Measurements from ENCODE around the gene MAP3K20. TPM values are rescaled to one million over a fixed set of nuclear protein-coding genes. Genes with fewer than 3 reads are reported as not detected.

MAP3K20 gene
- total RNA-seq, 4 donors from 2014 or later = 6.8 to 32.2 (median 15.3) TPM

DNA sequence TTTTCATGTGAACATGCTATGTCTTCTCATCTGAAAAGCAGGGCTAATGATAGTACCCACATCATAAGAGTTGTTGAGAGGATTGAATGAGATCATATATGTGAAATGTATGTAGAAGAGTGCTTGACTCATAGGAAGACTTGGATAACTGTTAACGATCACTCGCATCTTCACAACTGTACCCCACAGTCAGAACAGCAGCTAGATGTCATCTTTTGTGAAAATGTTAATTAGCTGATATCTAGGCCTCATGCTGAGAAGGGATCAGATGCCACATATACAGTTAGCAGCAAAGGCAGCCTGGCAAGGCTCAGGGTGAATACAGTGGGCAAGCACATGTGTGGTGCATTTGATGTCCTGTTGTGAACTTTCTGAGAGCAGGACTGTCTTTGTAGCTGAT is 24.2 kb downstream of the MAP3K20 start:
- Histone ChIP-seq H3K27ac (no peak overlapping the region), H3K4me1 (no peaks in the 10 kb centered on the region), H3K4me3 (no peak overlapping the region), H3K36me3 (no peaks in the 10 kb centered on the region), H3K9me3 (no peaks in the 10 kb centered on the region), H3K27me3 (no peaks in the 10 kb centered on the region)
- no peak for TF ChIP-seq POLR2A (IDR thresholded peaks at IDR 0.05)
- TF ChIP-seq, protein P1, sequence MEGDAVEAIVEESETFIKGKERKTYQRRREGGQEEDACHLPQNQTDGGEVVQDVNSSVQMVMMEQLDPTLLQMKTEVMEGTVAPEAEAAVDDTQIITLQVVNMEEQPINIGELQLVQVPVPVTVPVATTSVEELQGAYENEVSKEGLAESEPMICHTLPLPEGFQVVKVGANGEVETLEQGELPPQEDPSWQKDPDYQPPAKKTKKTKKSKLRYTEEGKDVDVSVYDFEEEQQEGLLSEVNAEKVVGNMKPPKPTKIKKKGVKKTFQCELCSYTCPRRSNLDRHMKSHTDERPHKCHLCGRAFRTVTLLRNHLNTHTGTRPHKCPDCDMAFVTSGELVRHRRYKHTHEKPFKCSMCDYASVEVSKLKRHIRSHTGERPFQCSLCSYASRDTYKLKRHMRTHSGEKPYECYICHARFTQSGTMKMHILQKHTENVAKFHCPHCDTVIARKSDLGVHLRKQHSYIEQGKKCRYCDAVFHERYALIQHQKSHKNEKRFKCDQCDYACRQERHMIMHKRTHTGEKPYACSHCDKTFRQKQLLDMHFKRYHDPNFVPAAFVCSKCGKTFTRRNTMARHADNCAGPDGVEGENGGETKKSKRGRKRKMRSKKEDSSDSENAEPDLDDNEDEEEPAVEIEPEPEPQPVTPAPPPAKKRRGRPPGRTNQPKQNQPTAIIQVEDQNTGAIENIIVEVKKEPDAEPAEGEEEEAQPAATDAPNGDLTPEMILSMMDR (IDR thresholded peaks at IDR 0.05) = no peak
- DNase-seq = no peak

DNA sequence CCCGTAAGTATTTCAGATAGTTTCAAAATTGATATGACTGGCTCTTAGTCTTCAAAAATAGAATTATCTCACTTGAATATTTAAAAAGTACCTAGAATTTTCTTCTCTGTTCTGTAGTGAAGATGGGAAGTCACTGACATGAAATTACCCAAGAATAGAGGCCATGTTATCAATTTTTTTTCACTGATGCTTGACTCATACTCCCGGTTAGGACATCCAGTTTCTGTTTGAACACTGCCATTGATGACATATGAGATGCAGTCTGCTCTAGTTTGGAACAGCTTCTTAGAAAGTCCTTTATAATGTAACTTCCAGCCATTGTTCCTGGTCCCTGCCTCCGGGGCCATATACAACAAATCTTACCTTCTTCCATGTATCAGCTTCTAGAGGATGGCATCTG is 26.0 kb downstream of the MAP3K20 start:
- TF ChIP-seq, protein P1 (IDR thresholded peaks at IDR 0.05) = no peak
- TF ChIP-seq POLR2A (IDR thresholded peaks at IDR 0.05) = no peak
- H3K27me3 ChIP-seq = no peaks in the 10 kb centered on the region
- H3K4me3 ChIP-seq = no peak overlapping the region
- no peak for DNase-seq
- H3K4me1 ChIP-seq = no peaks in the 10 kb centered on the region
- H3K9me3 ChIP-seq = no peaks in the 10 kb centered on the region
- no peak overlapping the region for H3K27ac ChIP-seq
- no peaks in the 10 kb centered on the region for H3K36me3 ChIP-seq

DNA sequence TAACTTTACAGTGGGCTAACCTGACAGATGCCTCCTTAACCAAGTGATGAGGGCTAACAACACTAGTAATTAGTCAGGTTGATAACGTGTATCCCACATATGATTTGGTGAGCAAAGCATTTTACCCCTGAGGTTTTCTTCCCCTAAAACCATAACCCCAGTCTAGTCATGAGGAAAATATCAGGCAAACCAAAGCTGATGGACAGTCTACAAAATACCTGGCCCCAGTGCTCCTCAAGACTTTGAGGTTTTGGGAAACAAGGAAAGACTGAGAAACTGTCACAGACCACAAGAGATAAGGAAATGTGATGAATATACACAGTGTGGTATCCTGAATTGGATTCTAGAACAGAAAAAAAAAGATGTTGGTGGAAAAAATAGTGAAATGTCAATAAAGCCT is 28.5 kb downstream of the MAP3K20 start:
- H3K36me3 ChIP-seq = no peaks in the 10 kb centered on the region
- no peak for DNase-seq
- no peak overlapping the region for H3K27ac ChIP-seq
- no peak overlapping the region for H3K4me3 ChIP-seq
- no peaks in the 10 kb centered on the region for H3K4me1 ChIP-seq
- TF ChIP-seq, protein P1 (IDR thresholded peaks at IDR 0.05) = no peak
- no peak for TF ChIP-seq POLR2A (IDR thresholded peaks at IDR 0.05)
- H3K9me3 ChIP-seq = no peaks in the 10 kb centered on the region
- no peaks in the 10 kb centered on the region for H3K27me3 ChIP-seq

DNA sequence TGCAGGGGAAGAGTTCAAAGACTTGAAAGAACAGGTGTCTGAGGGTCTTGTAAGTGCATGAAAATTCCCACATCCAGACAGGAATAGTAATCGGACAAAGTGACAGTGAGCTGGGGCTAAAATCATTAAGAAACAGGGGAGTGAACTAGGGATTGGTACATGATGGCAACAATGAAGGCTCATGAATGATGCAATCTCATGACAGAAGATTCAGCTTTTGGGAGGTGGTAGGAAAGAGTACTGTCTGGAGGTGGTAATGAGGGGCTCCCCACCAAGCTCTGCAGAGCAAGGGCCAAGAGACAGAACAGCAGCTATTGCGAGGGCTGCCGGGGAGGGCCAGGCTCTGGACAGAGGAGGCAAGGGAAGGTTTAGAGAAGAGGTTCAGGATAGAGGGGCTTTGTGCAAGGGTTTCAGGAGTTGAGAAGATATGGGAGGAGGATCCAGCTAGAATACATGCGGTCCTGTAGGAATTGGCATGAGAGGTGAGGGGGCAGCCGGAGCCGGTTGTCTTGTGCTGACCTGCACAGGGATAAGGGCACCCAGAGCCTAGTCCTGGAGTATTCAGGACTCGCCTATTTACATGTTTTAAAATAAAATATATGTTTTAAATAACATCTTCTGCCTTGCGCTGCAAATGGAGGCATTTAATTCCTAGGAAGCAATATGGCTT is 31.4 kb downstream of the MAP3K20 start:
- H3K36me3 ChIP-seq = no peaks in the 10 kb centered on the region
- H3K27ac ChIP-seq = no peak overlapping the region
- H3K4me3 ChIP-seq = no peak overlapping the region
- H3K4me1 ChIP-seq = no peaks in the 10 kb centered on the region
- TF ChIP-seq POLR2A (IDR thresholded peaks at IDR 0.05) = no peak
- TF ChIP-seq, protein P1 (IDR thresholded peaks at IDR 0.05) = no peak
- no peak for DNase-seq
- H3K27me3 ChIP-seq = no peaks in the 10 kb centered on the region
- no peaks in the 10 kb centered on the region for H3K9me3 ChIP-seq

DNA sequence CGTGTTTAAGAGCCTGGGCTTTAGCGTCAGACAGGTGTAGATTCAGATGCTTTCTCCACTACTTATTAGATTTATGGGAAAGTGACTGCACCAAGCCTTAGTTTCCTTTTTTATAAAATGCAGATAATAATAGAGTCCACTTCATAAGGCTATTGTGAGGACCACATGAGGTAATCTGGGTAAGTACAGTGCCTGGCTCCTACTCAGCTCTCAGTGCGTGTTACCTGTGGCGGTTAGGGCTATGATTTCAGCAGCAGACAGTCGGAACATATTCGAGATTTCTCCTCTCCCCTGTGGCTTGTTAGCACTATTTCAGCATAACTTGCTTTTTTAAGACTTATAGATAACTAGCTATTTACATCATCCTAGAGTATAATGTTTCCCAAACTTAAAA is 32.0 kb downstream of the MAP3K20 start:
- H3K4me1 ChIP-seq = no peaks in the 10 kb centered on the region
- no peak for DNase-seq
- H3K4me3 ChIP-seq = no peak overlapping the region
- no peak overlapping the region for H3K27ac ChIP-seq
- TF ChIP-seq, protein P1 (IDR thresholded peaks at IDR 0.05) = no peak
- TF ChIP-seq POLR2A (IDR thresholded peaks at IDR 0.05) = no peak
- no peaks in the 10 kb centered on the region for H3K36me3 ChIP-seq
- H3K27me3 ChIP-seq = no peaks in the 10 kb centered on the region
- H3K9me3 ChIP-seq = no peaks in the 10 kb centered on the region

Measured in Peyer's patch (tissue), 4 donors.